Measurements from ENCODE around the gene DOCK4.

DOCK4 gene

GRCh38 chr7:111708072-111708471 lies 498.1 kb downstream of the DOCK4 start:
- no peak for DNase-seq

DNA sequence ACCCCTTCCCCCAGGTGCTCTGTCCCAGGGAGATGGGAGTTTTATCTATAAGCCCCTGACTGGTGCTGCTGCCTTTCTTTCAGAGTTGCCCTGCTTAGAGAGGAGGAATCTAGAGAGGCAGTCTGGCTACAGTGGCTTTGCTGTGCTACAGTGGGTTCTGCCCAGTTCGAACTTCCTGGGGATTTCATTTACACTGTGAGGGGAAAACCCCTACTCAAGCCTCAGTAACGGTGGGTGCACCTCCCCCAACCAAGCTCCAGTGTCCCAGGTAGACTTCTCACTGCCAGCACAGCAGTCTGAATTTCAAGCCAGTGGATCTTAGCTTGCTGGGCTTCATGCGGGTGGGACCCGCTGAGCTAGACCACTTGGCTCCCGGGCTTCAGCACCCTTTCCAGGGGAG lies 500.4 kb downstream of the DOCK4 start:
- DNase-seq = no peak

DNA sequence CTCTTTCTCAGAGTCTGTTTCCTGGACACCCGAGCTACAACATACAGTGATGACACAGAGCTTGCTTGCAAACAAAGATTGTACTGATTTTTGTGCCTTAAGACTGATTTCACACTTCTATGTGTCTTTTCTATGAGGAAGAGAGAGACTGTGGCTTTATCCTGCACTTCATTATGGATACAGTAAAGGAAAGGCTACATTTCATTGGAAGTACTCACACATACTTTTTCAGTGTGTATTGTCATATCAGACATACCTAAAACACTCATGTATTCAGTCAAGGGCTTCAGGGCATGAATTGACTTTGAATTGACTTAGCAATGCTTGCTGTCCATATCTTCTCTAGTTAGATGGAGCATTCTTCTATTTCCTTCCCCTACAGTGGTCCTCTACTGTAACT lies 508.4 kb downstream of the DOCK4 start:
- no peak for DNase-seq

DNA sequence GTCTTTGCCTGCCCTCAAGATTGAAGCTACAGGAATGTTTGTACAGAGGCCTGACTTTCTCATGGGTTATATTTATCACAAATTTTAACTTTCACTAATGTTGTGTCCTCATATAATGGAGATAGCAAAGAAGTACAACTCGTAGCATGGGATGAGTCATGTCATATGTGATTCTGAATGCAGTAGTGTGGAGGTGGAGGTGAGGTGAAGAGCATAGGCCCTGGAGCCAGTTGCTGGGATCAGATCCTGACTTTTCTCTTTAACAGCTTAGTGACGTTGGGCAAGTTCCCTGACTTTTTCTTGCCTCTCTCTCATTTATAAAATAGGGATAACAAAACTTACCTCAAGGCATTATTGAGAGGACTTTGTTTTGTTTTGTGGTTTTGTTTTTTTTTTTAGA lies 511.8 kb downstream of the DOCK4 start:
- no peak for DNase-seq

DNA sequence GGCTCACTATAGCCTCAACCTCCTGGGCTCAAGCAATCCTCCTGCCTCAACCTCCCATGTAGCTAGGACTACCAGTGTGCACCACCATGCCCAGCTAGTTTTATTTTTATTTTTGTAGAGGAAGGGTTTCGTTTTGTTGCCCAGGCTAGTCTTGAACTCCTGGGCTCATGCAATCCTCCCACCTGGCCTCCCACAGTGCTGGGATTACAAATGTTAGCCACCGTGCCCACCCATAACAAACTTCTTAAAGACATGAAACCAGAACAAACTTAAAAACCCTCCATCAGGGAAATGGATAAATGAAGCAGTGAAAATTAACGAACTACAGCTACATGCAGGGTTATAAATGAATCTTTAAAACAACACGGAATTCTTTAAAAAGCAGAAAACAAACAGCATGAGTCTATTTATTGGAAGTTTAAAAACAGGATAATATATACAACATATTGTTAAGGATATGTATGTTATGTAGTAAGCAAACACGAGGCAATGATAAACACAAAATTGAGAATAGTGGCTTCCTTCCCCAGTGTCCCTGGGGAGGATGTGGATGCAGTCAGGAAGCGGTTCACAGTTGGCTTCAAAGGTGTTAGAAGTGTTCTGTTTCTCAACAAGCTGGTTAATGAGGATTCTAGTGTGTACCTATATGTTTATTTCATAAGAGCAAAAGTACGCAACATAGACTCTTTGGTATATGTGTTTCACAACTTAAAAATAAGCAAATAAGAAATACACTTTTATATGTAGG lies 515.7 kb downstream of the DOCK4 start:
- DNase-seq = no peak

- no peak for DNase-seq
These were observed 520.9 kb downstream of the DOCK4 start for GRCh38 chr7:111685349-111685748.

GRCh38 chr7:111682588-111683340 lies 523.4 kb downstream of the DOCK4 start:
- no peak for DNase-seq

DNA sequence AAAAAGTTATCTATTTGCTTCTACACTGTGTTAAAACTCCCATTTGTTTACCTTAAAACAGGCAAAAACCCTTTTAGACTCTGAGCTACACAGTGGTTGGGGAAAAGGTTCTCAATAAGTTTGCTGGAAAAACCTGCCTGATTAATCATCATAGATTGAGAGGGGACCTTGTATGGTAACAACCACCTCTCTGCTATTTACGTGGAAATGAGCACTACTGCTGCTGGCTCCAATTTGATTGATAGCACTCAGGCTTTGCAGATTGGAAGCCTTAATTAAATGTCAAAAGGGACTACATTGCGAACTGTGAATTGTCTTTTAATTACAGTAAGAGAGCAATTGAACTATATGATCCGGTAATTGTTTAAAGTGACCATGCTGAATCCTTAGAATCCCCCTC lies 525.0 kb downstream of the DOCK4 start:
- no peak for DNase-seq

GRCh38 chr7:111678986-111679385 lies 527.2 kb downstream of the DOCK4 start:
- DNase-seq = no peak

DNA sequence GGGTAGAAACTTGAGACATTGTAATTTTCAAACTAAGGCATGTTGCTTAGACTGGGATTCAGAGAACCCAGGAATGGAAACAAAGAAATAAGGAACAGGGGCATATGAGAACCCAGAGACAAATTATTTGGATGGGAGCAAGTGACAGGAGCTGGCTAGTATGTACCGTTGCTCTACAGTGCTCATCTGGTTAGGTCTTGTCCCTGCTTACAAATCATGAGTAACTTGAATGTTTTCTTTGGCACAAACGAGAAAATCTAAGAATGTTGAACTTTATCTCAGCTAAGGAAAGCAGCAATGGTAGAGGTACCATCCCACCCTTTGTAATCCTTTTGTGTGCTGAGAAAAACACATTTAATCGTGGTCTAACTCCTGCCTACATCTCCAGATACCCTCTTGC lies 527.9 kb downstream of the DOCK4 start:
- DNase-seq = no peak

GRCh38 chr7:111677848-111678247 lies 528.4 kb downstream of the DOCK4 start:
- DNase-seq = no peak

DNA sequence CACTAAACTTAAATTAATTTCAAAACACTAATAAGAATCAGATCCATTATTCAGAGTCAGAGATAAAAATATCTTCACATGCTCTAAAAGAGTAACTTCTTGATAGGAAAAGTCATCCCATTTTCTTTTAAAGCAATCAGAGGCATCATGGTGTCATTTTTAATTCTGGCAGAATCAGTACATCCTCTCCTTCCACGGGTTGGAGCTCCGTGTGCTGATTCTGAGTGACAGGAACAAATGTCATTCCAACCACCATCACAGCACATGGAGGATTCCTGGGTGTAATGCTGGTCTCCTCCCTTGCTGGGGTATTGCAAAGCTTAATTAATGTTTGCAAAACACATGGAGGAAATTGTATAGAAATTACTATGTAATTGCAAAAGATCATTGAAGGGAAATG lies 529.4 kb downstream of the DOCK4 start:
- DNase-seq = no peak

Measured in stimulated activated CD4-positive, alpha-beta T cell treated with anti-CD3 and anti-CD28 coated beads, Interleukin-2, amount 100 ng/mL, for 24 hours (primary cell).